HG02678 (cell line): ENCODE measurements around the gene KCNH1.
"Not testable (repeated sequence)": the region's sequence is repeated elsewhere in the genome, so short reads cannot be mapped to it uniquely, and the experiment has no call there.

ENCODE experiments used
- ATAC-seq: cut with Tn5 transposase; IDR thresholded peaks from one replicate; pipeline ENCODE4 v1.9.1; 2021; ENCODE audit warnings: mild to moderate bottlenecking, moderate library complexity; ENCODE audit not compliant: unreplicated experiment

Gene KCNH1

DNA sequence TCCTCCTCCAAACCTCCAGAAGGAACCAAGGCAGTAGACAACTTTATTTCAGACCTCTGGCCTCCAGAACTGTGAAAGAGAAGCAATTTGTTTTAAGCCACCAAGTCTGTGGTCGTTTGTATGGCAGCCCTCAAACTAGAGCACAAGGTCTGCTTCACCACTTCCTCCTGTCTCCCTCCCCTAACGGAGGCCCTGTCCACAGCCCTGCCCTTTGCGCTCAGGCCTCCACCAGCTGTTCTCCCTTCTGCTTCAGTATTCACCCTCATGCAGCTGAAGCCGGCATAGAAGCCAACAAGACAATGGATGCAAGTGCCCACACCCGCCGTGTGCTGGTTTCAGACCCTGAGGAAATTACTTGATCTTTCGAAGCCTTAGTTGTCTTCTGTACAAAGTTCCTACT, 441.2 kb downstream of the KCNH1 start:
- ATAC-seq, result peak; percentile 37

DNA sequence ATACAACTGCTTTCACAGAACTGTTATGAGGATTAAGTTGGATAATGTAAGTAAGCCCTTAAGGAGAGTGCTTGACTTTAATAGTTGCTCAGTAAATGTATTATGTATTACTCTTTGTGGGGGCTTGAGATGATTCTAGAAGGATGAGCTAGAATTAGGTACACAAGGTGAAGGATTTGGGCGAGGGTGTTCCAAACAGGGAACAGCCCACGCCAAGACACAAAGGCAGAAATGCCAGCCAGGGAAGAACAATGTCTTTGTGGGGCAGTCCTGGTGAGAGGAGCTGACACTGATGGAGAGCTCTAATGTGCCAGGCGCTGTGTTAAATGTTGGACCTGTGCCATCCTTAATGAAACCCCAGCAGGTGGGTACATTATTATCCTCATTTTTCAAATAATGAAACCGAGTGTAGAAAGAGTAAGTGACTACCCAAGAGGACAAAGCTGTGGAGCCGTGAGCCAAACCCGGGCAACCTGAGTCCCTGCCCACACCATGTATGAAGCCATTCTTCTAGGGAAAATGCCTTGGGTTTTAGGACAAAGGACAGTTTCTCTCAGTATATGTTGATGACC, 442.8 kb downstream of the KCNH1 start:
- ATAC-seq, result no peak

GRCh38 chr1:210690236-210690635, 443.7 kb downstream of the KCNH1 start:
- ATAC-seq, result no peak

- no peak for ATAC-seq
Measured at GRCh38 chr1:210689826-210690225, 444.1 kb downstream of the KCNH1 start.

DNA sequence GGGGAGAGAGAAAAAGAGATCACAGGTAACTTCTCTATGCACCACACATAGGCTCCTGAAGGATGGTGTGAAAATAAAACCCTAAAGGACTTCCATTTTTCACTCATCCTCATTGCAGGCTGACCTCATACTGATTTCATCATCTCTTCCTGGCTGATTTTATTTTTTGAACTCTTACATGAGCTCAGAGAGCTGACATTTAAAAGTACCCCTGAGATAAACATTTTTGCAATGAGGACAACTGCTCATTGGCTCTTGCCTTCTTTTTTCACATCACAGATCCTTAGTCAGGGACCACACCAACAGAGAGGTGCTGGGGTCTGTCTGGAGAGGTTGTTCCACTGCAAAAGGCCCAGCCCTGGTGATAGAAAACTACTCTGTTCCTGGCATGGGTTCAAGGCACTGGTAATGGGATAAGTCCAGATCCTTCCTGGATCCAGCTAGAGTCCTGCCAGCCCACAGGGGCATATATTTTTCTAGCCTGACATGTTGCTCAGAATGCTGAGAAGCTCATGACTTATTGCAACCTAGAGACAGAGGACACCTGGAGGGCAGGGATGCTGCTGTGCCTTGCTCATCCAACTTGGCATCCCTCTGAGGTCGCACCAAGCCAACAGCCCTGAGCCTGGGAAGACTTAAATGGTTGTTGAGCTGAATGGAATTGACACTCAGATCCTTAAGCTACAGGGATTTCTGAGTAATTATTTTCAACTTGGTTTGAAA, 445.3 kb downstream of the KCNH1 start:
- no peak for ATAC-seq

- ATAC-seq, result no peak
Measured at GRCh38 chr1:210687582-210688279, 446.2 kb downstream of the KCNH1 start.

DNA sequence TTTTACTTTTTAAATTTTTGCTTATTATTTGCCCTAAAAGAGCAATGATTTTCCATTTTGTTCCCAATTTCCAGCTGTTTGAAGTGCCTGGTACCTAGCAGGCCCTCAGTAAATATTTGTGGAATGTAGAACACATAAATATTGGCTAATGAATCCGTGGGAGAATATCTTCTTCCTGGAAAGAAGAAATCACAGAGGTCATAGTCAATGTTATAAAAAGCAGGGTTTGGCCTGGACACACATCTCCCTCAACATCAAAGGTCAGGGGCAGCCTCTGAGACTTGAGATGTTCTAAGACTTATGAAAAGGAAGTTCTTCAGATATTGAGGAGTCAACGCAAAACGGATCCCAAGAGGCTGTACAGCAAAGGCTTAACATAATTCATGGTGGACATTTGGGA, 447.1 kb downstream of the KCNH1 start:
- ATAC-seq, result no peak

DNA sequence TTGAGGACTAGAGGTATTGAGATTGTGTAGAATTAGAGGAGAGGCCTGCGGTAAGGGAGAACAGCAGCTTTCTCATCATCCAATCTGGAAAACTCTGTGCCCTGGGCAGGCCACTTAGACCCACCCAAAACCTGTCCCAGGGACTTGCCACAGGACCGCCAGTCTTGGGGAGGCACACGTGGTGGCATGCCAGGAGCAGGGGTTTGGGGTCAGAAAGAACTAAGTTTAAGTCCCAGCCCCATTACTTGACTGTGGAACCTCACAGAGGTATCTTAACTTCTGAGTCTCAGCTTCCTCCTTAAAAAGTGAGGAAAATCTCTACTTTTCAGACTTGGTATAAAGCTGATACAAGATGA, 448.7 kb downstream of the KCNH1 start:
- ATAC-seq, result no peak

DNA sequence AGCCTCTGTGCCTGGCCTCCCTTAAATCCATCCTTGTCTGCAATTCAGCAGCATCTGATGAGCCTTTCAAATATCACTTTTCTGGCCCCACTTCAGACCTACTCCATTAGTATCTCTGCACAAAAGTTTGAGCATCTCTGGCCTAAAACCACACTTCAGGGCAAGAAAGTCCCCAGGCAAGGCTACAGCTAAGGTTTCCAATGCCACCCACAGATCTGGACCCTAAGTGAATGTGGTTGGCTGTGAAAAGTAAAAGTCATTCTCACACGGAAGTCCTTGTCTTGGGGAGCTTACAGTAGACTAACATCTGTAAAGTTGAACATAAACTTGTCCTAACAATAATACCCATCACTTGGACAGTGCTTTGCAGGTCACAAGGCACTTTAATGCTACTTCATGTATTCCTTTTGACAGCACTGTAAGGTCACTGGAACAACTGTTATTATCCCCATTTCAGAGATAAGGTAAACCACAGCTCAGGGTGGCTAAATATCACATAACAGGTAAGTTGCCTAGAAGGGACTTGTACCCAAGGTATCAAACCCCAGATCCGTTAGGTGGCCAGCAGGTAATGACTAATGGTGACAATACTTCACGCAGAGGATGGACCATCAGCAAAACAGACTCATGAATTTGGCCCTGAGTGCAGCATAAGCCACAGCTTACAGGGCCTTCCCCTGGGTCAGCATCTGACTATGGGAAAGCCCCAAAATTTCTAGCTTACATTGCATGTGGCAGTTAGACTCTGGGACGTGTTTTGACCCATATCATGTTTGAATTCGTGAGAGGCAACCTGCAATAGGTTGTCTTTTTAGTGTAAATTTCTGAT, 449.3 kb downstream of the KCNH1 start:
- peak; percentile 90 for ATAC-seq

DNA sequence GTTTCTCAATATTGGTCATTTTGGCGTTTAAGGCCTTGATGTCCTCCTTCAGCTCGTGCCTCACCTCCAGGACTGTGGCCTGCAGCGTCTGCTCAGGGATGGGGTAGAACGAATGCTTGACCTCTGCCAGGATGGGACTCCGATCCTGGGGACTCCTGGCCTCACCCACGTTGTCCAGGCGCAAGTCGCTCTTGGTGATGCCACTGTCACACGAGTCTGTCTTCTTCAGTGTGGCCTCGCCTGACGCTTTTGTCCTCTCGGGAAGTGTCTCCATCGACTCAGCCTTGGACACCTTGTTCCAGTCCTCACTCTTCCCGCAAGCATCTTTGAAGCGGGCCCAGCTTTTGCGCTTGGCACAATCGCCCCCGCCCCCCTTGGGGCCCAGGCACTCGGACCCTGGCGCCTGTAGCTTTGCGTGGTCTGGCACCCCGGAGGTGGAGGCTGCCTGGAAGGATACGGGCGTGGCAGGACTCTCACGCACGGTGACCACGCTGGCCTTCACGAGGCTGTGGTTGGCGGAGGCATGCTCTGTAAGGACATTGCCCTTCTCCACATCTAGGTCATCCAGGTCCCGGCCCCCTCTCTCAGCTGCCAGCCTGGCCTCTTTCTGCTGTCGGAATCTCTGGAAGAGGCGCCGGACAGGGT, 450.4 kb downstream of the KCNH1 start:
- no peak for ATAC-seq

GRCh38 chr1:210681158-210681557, 452.8 kb downstream of the KCNH1 start:
- no peak for ATAC-seq

GRCh38 chr1:210678306-210678705, 455.6 kb downstream of the KCNH1 start:
- ATAC-seq, result no peak

DNA sequence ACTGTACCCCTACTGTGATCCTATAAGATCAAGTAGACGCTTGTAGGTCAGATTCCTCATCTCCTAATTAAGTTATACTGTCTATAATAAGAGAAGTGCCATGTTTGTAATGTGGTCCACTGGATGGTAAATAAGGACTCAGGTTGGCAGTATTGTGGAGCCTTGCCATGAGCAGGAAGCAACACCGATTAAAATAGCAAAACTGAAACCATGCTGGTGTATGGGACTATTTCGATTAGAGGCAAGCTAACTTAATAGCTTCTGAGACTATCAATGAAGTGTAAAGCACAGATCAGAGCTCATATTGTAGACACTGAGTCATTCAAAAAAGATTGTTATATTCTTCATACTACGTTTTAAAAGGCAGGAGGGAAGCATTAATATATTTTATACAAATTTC, 456.4 kb downstream of the KCNH1 start:
- ATAC-seq, result no peak

GRCh38 chr1:210676539-210676938, 457.4 kb downstream of the KCNH1 start:
- no peak for ATAC-seq

- ATAC-seq, result no peak
Measured at GRCh38 chr1:210674151-210674550, 459.8 kb downstream of the KCNH1 start.

DNA sequence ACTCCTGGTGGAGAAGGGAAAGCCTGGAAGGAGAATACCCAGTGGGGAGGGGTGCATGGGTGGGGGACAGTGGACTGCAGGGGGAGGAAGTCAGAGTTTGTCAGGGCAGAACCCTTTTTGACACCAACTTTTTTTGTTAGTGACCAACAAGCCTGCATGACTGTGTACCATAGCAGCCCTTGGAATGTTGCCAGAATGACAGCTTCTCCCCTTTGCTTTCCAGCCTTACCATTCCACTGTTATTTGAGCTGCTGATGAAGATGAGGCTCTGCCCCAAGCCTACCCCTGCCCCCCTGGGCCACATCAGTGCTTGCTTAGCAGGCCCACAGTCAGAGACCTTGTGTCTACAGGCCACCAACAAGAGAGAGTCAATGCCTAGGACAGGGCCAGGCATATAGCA, 464.0 kb downstream of the KCNH1 start:
- ATAC-seq, result no peak

GRCh38 chr1:210663730-210664573, 470.0 kb downstream of the KCNH1 start:
- ATAC-seq, result no peak

DNA sequence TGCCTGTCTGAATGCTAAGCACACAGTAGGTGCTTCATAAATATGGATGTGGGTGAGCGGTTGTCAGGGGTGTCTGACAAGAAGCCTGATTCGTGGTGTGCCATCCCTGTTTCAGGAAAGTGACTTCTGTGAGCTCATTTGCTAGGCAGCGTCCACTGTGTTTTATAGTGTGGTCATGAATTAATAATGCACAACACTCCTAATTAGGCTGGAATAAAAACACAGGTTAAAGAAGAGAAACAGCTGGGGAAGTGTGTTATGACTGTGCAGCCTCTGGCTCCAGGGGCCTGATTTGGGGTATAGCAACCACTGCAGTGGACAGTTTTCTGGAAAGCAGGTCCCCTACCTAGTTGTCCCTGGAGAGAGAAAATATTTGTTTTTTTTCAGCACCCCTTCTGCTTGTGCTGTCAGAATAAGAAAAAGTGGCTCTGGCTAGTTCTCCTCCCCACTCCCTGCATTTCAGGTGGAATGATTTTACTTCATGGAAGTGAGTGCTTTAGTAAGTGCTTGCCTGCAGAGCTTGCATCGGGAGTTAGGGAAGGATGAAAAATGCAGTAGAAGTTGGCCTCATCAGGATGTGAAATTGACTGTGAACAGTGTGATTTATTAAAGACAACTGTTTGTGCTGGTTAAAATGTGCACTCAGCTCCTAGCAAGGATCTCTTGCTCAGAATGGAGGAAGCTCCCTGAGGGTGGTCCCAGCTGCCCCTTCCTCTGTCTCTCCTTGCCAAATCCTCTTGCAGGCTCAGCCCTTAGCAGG, 471.5 kb downstream of the KCNH1 start:
- no peak for ATAC-seq

DNA sequence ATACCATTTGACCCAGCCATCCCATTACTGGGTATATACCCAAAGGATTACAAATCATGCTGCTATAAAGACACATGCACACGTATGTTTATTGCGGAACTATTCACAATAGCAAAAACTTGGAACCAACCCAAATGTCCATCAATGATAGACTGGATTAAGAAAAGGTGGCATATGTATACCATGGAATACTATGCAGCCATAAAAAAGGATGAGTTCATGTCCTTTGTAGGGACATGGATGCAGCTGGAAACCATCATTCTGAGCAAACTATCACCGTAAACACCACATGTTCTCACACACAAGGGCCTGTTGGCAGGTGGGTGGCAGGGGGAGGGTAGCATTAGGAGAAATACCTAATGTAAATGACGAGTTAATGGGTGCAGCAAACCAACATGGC, 472.4 kb downstream of the KCNH1 start:
- ATAC-seq, result not testable (repeated sequence)
